ENCODE results near the gene GPR153.

DNA sequence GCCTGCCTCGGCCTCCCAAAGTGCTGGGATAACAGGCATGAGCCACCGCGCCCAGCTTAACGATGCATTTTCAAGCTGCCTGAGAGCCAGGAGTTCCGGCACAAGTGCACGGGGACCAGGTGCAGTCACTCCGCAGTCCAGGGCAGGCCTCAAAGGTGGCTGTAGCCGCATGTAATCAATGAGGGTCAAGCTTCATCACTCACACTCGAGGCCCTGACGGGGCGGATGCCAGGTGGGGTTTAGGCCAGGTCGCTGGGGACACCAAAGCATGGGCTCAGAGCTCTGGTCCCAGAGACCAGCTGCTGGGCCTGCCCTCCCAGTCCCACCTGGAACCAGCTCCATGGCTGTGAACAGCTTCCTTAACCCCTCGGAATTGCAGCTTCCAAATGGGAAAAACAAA lies 26.1 kb upstream of the GPR153 start:
- TF ChIP-seq CTCF (conservative IDR thresholded peaks at IDR 0.05 in 1 of 2, IDR thresholded peaks at IDR 0.05 in 1 of 2; ENCODE audit: extremely low read depth in 1 of 2, insufficient read depth in 1 of 2, low read depth in 1 of 2, low read length in 2 of 2) (no peak), EZH2 (IDR thresholded peaks at IDR 0.05; ENCODE audit: borderline replicate concordance, low read length) (no peak)

Measured in mammary epithelial cell (primary cell).